GM12878 (cell line): Measurements from ENCODE around the gene FAM25A. TPM values are rescaled to one million over a fixed set of nuclear protein-coding genes. Genes with fewer than 3 reads are reported as not detected.

Experiments used
- ATAC-seq: fragments of 200-7000 bp; cut with Tn5 transposase; 3 replicates; pipeline ENCODE4 v1.9.1; 2020; ENCODE audit warnings: mild to moderate bottlenecking, moderate library complexity
- BruUV-seq: library from RNA; stranded (reverse); fragments of 400-500 nt; replicated peaks from 2 replicates; lab custom pipeline; 2021; lab: Mats Ljungman, UMichigan
- CTCF ChIA-PET: fragments of 300-600 bp; sonication (Branson Sonifier 250); formaldehyde crosslinking; extraction: SDS; loops from one replicate; lab custom pipeline; 2021; ENCODE audit warnings: inconsistent platforms; lab: Yijun Ruan, JAX
- POLR2A ChIA-PET: fragments of 350-600 bp; formaldehyde crosslinking; extraction: SDS; loops from one replicate; lab custom pipeline; 2021; ENCODE audit warnings: inconsistent platforms; lab: Charles Lee
- RAD21 ChIA-PET: fragments of 300-600 bp; sonication (Branson Sonifier 250); formaldehyde crosslinking; loops from one replicate; lab custom pipeline; 2023; ENCODE audit warnings: antibody characterized with exemption; ENCODE audit not compliant: unreplicated experiment; lab: Charles Lee
- SMC1A ChIA-PET: fragments of 300-600 bp; sonication (Branson Sonifier 250); formaldehyde crosslinking; loops from one replicate; lab custom pipeline; 2023; ENCODE audit not compliant: unreplicated experiment, uncharacterized antibody; lab: Charles Lee
- DNase-seq: peaks from one replicate; pipeline ENCODE4 v3.0.0-alpha.2; 2011; ENCODE audit warnings: low read depth, low spot score
- FAIRE-seq: peaks from 3 replicates; lab custom pipeline; 2011; peaks lifted over from hg19 to GRCh38; lab: Jason Lieb, UNC
- H2AFZ ChIP-seq: 2 replicates; pipeline ENCODE4 v1.6.0; 2011; ENCODE audit warnings: low read depth, low read length, control low read depth; ENCODE audit not compliant: control insufficient read depth
- H3K27ac ChIP-seq: 2 replicates; pipeline ENCODE4 v1.5.1; 2011; ENCODE audit warnings: control low read depth; ENCODE audit not compliant: control insufficient read depth, insufficient read depth
- H3K27me3 ChIP-seq, 2 experiments: replicated peaks in 1 of 2; 2 replicates each; pipeline versions ENCODE4 v1.6.0 to v1.6.1; 2011; ENCODE audit warnings: low read length in 1 of 2; ENCODE audit not compliant: control insufficient read depth in 2 of 2, insufficient read depth in 2 of 2
- H3K36me3 ChIP-seq, 2 experiments: 2 replicates each; pipeline ENCODE4 v1.5.1; 2011; ENCODE audit warnings: low read length in 1 of 2; ENCODE audit not compliant: control insufficient read depth in 2 of 2, insufficient read depth in 2 of 2
- H3K4me1 ChIP-seq: 2 replicates; pipeline ENCODE4 v1.6.1; 2011; ENCODE audit warnings: mild to moderate bottlenecking, low read length, moderate library complexity, mixed read lengths; ENCODE audit not compliant: control insufficient read depth, insufficient read depth
- H3K4me2 ChIP-seq: 2 replicates; pipeline ENCODE4 v1.6.0; 2011; ENCODE audit warnings: control low read depth; ENCODE audit not compliant: control insufficient read depth, insufficient read depth
- H3K4me3 ChIP-seq: fragments of 200-600 bp; sonication (generic); 2 replicates; pipeline ENCODE4 v1.5.1; 2016
- H3K79me2 ChIP-seq: 2 replicates; pipeline ENCODE4 v1.6.0; 2011; ENCODE audit warnings: low read length; ENCODE audit not compliant: control insufficient read depth, insufficient read depth
- H3K9ac ChIP-seq: 2 replicates; pipeline ENCODE4 v1.8.0; 2011; ENCODE audit warnings: low read length, control low read depth, mixed read lengths; ENCODE audit not compliant: control insufficient read depth, insufficient read depth
- H3K9me3 ChIP-seq: replicated peaks from 3 replicates; pipeline ENCODE4 v1.5.1; 2011; ENCODE audit warnings: mild to moderate bottlenecking, low read length; ENCODE audit not compliant: control insufficient read depth, insufficient read depth
- H4K20me1 ChIP-seq: 2 replicates; pipeline ENCODE4 v1.6.0; 2011; ENCODE audit not compliant: control insufficient read depth, insufficient read depth
- BACH1 ChIP-seq: fragments of 450-650 bp; IDR thresholded peaks from 2 replicates; pipeline ENCODE4 v1.6.1; 2017; ENCODE audit warnings: mild to moderate bottlenecking, borderline replicate concordance
- CREB1 ChIP-seq: IDR thresholded peaks from 2 replicates; pipeline ENCODE4 v1.6.1; 2012; ENCODE audit warnings: low read depth, mild to moderate bottlenecking, inconsistent platforms
- DPF2 ChIP-seq: fragments of 450-650 bp; IDR thresholded peaks from 2 replicates; pipeline ENCODE4 v1.6.1; 2017; ENCODE audit warnings: mild to moderate bottlenecking
- FOS ChIP-seq: IDR thresholded peaks from 3 replicates; pipeline ENCODE4 v1.6.1; 2011; ENCODE audit warnings: borderline replicate concordance; ENCODE audit not compliant: insufficient read length; ENCODE audit errors: extremely low read depth
- IKZF1 ChIP-seq: fragments of 450-650 bp; conservative IDR thresholded peaks from 2 replicates; pipeline ENCODE4 v1.6.1; 2017; ENCODE audit warnings: antibody characterized with exemption, mild to moderate bottlenecking
- JUND ChIP-seq: IDR thresholded peaks from 2 replicates; pipeline ENCODE4 v1.6.1; 2012; ENCODE audit warnings: low read depth, mild to moderate bottlenecking, low read length, improper control_type of control experiment, moderate library complexity
- MTA2 ChIP-seq: fragments of 450-650 bp; IDR thresholded peaks from 2 replicates; pipeline ENCODE4 v1.6.1; 2016; ENCODE audit warnings: low read depth, mild to moderate bottlenecking, moderate library complexity
- RAD51 ChIP-seq: fragments of 450-650 bp; IDR thresholded peaks from 2 replicates; pipeline ENCODE4 v1.6.1; 2016; ENCODE audit warnings: moderate library complexity, mild to moderate bottlenecking, inconsistent platforms
- RCOR1 ChIP-seq: conservative IDR thresholded peaks from 2 replicates; pipeline ENCODE4 v1.6.1; 2012; ENCODE audit warnings: low read depth, low read length, improper control_type of control experiment
- SIX5 ChIP-seq: IDR thresholded peaks from 2 replicates; pipeline ENCODE4 v1.6.1; 2011; ENCODE audit warnings: mild to moderate bottlenecking, low read depth, low read length, moderate library complexity; ENCODE audit not compliant: severe bottlenecking
- SMARCA5 ChIP-seq: fragments of 450-650 bp; IDR thresholded peaks from 2 replicates; pipeline ENCODE4 v1.6.1; 2017; ENCODE audit warnings: mild to moderate bottlenecking
- SREBF2 ChIP-seq: IDR thresholded peaks from 2 replicates; pipeline ENCODE4 v1.6.1; 2012; ENCODE audit warnings: mild to moderate bottlenecking, low read length
- ZBED1 ChIP-seq: IDR thresholded peaks from 2 replicates; pipeline ENCODE4 v1.6.1; 2016; ENCODE audit warnings: borderline replicate concordance
- ZNF217 ChIP-seq: fragments of 450-650 bp; IDR thresholded peaks from 2 replicates; pipeline ENCODE4 v1.6.1; 2017; ENCODE audit warnings: antibody characterized with exemption, mild to moderate bottlenecking
- WGBS: methylation state at CpG from one replicate; pipeline ENCODE4 v1.1.6; 2016; ENCODE audit warnings: low lambda C conversion rate; ENCODE audit not compliant: insufficient replicate concordance, insufficient coverage; ENCODE audit errors: missing lambda C conversion rate; 5-methylcytosine and 5-hydroxymethylcytosine counted together
- in situ Hi-C: fragments of 300-500 bp; cut with MboI; formaldehyde crosslinking; loops from 9 replicates; pipeline ENCODE4 v1.14.3; 2018; ENCODE audit warnings: mixed read lengths
- intact Hi-C: fragments of 100-400 bp; cut with micrococcal nuclease; formaldehyde crosslinking; loops from one replicate; pipeline ENCODE4 v1.14.2; 2022; ENCODE audit not compliant: unreplicated experiment
- polyA plus RNA-seq, 11 experiments: library from polyadenylated mRNA; depleted of rRNA in 4 of 11; unstranded in 6 of 11; stranded (reverse) in 5 of 11; fragments of >200 nt; fragmentation: Nextera tagmentation in 4 of 11; fragmentation: Illumina TruSeq in 1 of 11; extraction: Ambion mirVana in 4 of 11; extraction: Trizol in 1 of 11; gene quantifications; 1 replicate in 1 of 11; 2 replicates in 10 of 11; pipeline versions ENCODE4 v1.2.1 to v1.2.3, GENCODE V29; 2011 to 2016; ENCODE audit warnings: inconsistent platforms in 2 of 11, missing spikeins in 2 of 11, low read depth in 1 of 11
- total RNA-seq, 4 experiments: library from RNA; depleted of rRNA in 3 of 4; stranded (reverse); fragments of >200 nt in 3 of 4; fragmentation: Illumina TruSeq in 1 of 4; extraction: Trizol in 1 of 4; gene quantifications; 2 replicates each; pipeline versions ENCODE4 v1.2.1 to v1.2.3, GENCODE V29; 2013 to 2021
- TF ChIP-seq, protein P1 (sequence below): IDR thresholded peaks from 2 replicates; pipeline ENCODE4 v1.6.1; 2012; ENCODE audit warnings: low read depth, low read length, improper control_type of control experiment
- TF ChIP-seq, protein P2 (sequence below): IDR thresholded peaks from 2 replicates; pipeline ENCODE4 v1.6.1; 2011; ENCODE audit warnings: low read depth, low read length, improper control_type of control experiment, borderline replicate concordance
- TF ChIP-seq, protein P3 (sequence below): IDR thresholded peaks from 2 replicates; pipeline ENCODE4 v1.6.1; 2011; ENCODE audit warnings: borderline replicate concordance, low read depth, mild to moderate bottlenecking, moderate library complexity, low read length; ENCODE audit not compliant: insufficient read depth, poor library complexity, severe bottlenecking
- TF ChIP-seq, protein P4 (sequence below), 3 experiments: IDR thresholded peaks in 2 of 3; conservative IDR thresholded peaks in 1 of 3; 2 replicates each; pipeline ENCODE4 v1.5.1; 2011; ENCODE audit warnings: low read depth in 3 of 3, low read length in 3 of 3, mild to moderate bottlenecking in 3 of 3, control low read depth in 2 of 3, moderate library complexity in 2 of 3, inconsistent platforms in 1 of 3, mixed read lengths in 1 of 3; ENCODE audit not compliant: control insufficient read depth in 2 of 3, insufficient read depth in 1 of 3; ENCODE audit errors: extremely low read depth in 1 of 3

Gene FAM25A
- total and polyA plus RNA-seq, 10 of the 15 experiments (the other 5 are each of a cell fraction or from before 2014, with no cell fraction given), result not detected

DNA sequence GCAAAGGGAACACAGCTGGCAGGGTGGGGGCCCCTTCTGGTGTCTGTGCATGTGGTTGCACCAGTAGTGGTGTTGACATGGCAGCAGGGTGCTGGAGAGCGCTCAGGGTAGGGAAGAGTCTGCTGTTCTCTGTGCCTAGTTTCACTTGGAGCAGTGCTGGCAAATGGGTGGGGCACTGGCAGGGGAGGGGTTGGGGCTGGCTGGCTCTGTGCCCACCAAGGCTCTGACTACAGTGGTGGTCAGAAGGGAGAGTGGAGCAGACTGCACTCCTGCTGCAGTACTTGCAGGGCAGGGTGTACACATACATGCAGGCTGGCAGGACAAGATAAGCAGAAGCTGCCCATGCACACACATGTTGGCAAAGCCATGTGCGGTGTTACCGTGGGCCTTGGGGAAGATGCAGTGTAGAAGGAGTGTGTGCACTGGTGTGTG lies 18.2 kb downstream of the FAM25A start:
- Histone ChIP-seq H2AFZ (no peak overlapping the region), H3K27ac (no peak overlapping the region), H4K20me1 (no peaks in the 10 kb centered on the region), H3K4me3 (no peak overlapping the region), H3K9me3 (no peaks in the 10 kb centered on the region), H3K9ac (no peak overlapping the region), H3K4me2 (no peak overlapping the region), H3K79me2 (no peaks in the 10 kb centered on the region), H3K27me3 (no peaks in the 10 kb centered on the region; a peak in 2 of 4 replicates), H3K4me1 (no peaks in the 10 kb centered on the region), H3K36me3 (no peaks in the 10 kb centered on the region)
- 51% methylated on average over 3 of the region's 3 CpGs for WGBS
- DNase-seq, result no peak
- SMC1A ChIA-PET, result no interaction called here
- BruUV-seq, result no TSS peak
- no peak for FAIRE-seq
- in situ Hi-C loops, result no loop called here
- RAD21 ChIA-PET, result no interaction called here
- CTCF ChIA-PET, result interaction anchor here (0.9 kb wide), 1 partner anchor 25 kb away, joined by 3 read pairs; no protein-coding TSS in a partner anchor
- intact Hi-C loops, result no loop called here
- TF ChIP-seq IKZF1, result no peak
- no peak for TF ChIP-seq MTA2
- TF ChIP-seq FOS, result no peak
- TF ChIP-seq BACH1, result no peak
- TF ChIP-seq, protein P1, sequence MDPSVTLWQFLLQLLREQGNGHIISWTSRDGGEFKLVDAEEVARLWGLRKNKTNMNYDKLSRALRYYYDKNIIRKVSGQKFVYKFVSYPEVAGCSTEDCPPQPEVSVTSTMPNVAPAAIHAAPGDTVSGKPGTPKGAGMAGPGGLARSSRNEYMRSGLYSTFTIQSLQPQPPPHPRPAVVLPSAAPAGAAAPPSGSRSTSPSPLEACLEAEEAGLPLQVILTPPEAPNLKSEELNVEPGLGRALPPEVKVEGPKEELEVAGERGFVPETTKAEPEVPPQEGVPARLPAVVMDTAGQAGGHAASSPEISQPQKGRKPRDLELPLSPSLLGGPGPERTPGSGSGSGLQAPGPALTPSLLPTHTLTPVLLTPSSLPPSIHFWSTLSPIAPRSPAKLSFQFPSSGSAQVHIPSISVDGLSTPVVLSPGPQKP, result no peak
- no peak for TF ChIP-seq SIX5
- TF ChIP-seq, protein P2, sequence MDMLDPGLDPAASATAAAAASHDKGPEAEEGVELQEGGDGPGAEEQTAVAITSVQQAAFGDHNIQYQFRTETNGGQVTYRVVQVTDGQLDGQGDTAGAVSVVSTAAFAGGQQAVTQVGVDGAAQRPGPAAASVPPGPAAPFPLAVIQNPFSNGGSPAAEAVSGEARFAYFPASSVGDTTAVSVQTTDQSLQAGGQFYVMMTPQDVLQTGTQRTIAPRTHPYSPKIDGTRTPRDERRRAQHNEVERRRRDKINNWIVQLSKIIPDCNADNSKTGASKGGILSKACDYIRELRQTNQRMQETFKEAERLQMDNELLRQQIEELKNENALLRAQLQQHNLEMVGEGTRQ, result no peak
- no peak for TF ChIP-seq SMARCA5
- TF ChIP-seq, protein P3, sequence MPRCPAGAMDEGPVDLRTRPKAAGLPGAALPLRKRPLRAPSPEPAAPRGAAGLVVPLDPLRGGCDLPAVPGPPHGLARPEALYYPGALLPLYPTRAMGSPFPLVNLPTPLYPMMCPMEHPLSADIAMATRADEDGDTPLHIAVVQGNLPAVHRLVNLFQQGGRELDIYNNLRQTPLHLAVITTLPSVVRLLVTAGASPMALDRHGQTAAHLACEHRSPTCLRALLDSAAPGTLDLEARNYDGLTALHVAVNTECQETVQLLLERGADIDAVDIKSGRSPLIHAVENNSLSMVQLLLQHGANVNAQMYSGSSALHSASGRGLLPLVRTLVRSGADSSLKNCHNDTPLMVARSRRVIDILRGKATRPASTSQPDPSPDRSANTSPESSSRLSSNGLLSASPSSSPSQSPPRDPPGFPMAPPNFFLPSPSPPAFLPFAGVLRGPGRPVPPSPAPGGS, result no peak
- no peak for TF ChIP-seq CREB1
- no peak for TF ChIP-seq RAD51
- no peak for TF ChIP-seq ZNF217
- TF ChIP-seq RCOR1, result no peak
- TF ChIP-seq SREBF2, result no peak
- no peak for TF ChIP-seq JUND
- no peak for TF ChIP-seq ZBED1
- no peak for TF ChIP-seq DPF2
- TF ChIP-seq, protein P4, sequence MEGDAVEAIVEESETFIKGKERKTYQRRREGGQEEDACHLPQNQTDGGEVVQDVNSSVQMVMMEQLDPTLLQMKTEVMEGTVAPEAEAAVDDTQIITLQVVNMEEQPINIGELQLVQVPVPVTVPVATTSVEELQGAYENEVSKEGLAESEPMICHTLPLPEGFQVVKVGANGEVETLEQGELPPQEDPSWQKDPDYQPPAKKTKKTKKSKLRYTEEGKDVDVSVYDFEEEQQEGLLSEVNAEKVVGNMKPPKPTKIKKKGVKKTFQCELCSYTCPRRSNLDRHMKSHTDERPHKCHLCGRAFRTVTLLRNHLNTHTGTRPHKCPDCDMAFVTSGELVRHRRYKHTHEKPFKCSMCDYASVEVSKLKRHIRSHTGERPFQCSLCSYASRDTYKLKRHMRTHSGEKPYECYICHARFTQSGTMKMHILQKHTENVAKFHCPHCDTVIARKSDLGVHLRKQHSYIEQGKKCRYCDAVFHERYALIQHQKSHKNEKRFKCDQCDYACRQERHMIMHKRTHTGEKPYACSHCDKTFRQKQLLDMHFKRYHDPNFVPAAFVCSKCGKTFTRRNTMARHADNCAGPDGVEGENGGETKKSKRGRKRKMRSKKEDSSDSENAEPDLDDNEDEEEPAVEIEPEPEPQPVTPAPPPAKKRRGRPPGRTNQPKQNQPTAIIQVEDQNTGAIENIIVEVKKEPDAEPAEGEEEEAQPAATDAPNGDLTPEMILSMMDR (IDR thresholded peaks at IDR 0.05 in 2 of 3, conservative IDR thresholded peaks at IDR 0.05 in 1 of 3; ENCODE audit: control insufficient read depth in 2 of 3, extremely low read depth in 1 of 3, insufficient read depth in 1 of 3, low read depth in 3 of 3, low read length in 3 of 3), result no peak
- no peak for ATAC-seq
- POLR2A ChIA-PET, result interaction anchor here (0.5 kb wide), 1 partner anchor 291 kb away, joined by 5 read pairs; no protein-coding TSS in a partner anchor
